Measurements from ENCODE around the gene OTOS.

OTOS gene

GRCh38 chr2:240162939-240163714, 22.7 kb upstream of the OTOS start:
- H3K4me3 Mint-ChIP-seq = no peak overlapping the region
- intact Hi-C loops (cut with micrococcal nuclease) = no loop called here
- peaks cover 6% of the 10 kb centered on the region for H3K27me3 Mint-ChIP-seq
- peaks cover 20% of the 10 kb centered on the region for H3K9me3 Mint-ChIP-seq
- no peak overlapping the region for H3K27ac Mint-ChIP-seq
- no peaks in the 10 kb centered on the region for H3K36me3 Mint-ChIP-seq (ENCODE audit: low read depth)
- H3K4me1 Mint-ChIP-seq (ENCODE audit: low read depth) = no peaks in the 10 kb centered on the region

GRCh38 chr2:240162531-240162930, 22.1 kb upstream of the OTOS start:
- Mint-ChIP-seq H3K36me3 (ENCODE audit: low read depth) (no peaks in the 10 kb centered on the region), H3K4me1 (ENCODE audit: low read depth) (no peaks in the 10 kb centered on the region)
- intact Hi-C loops (cut with micrococcal nuclease) = no loop called here

GRCh38 chr2:240162032-240162431, 21.6 kb upstream of the OTOS start:
- H3K27ac Mint-ChIP-seq = no peak overlapping the region
- H3K27me3 Mint-ChIP-seq = peaks cover 6% of the 10 kb centered on the region
- peaks cover 20% of the 10 kb centered on the region for H3K9me3 Mint-ChIP-seq
- no peak overlapping the region for H3K4me3 Mint-ChIP-seq
- no peaks in the 10 kb centered on the region for H3K36me3 Mint-ChIP-seq (ENCODE audit: low read depth)
- intact Hi-C loops (cut with micrococcal nuclease) = no loop called here
- no peaks in the 10 kb centered on the region for H3K4me1 Mint-ChIP-seq (ENCODE audit: low read depth)

More at GRCh38 chr2:240162531-240162930, 22.1 kb upstream of the OTOS start:
- Mint-ChIP-seq H3K27me3 (peaks cover 6% of the 10 kb centered on the region), H3K4me3 (no peak overlapping the region), H3K9me3 (peaks cover 20% of the 10 kb centered on the region), H3K27ac (no peak overlapping the region)

- H3K27me3 Mint-ChIP-seq = peaks cover 6% of the 10 kb centered on the region
- no peaks in the 10 kb centered on the region for H3K36me3 Mint-ChIP-seq (ENCODE audit: low read depth)
- H3K27ac Mint-ChIP-seq = no peak overlapping the region
- no peak overlapping the region for H3K4me3 Mint-ChIP-seq
- no peaks in the 10 kb centered on the region for H3K4me1 Mint-ChIP-seq (ENCODE audit: low read depth)
- H3K9me3 Mint-ChIP-seq = peaks cover 14% of the 10 kb centered on the region
- intact Hi-C loops (cut with micrococcal nuclease) = no loop called here
These were observed 20.8 kb upstream of the OTOS start for GRCh38 chr2:240161087-240161750.

- Mint-ChIP-seq H3K36me3 (ENCODE audit: low read depth) (no peaks in the 10 kb centered on the region), H3K27ac (no peak overlapping the region), H3K27me3 (peaks cover 6% of the 10 kb centered on the region), H3K4me3 (no peak overlapping the region), H3K4me1 (ENCODE audit: low read depth) (no peaks in the 10 kb centered on the region), H3K9me3 (peaks cover 7% of the 10 kb centered on the region)
- intact Hi-C loops (cut with micrococcal nuclease) = no loop called here
These were observed 20.0 kb upstream of the OTOS start for GRCh38 chr2:240160291-240161086.

- H3K27ac Mint-ChIP-seq = no peak overlapping the region
- intact Hi-C loops (cut with micrococcal nuclease) = no loop called here
- H3K27me3 Mint-ChIP-seq = peaks cover 4% of the 10 kb centered on the region
- H3K4me1 Mint-ChIP-seq (ENCODE audit: low read depth) = no peaks in the 10 kb centered on the region
- no peaks in the 10 kb centered on the region for H3K9me3 Mint-ChIP-seq
- H3K36me3 Mint-ChIP-seq (ENCODE audit: low read depth) = no peaks in the 10 kb centered on the region
- no peak overlapping the region for H3K4me3 Mint-ChIP-seq
These were observed 18.9 kb upstream of the OTOS start for GRCh38 chr2:240159251-240159839.

GRCh38 chr2:240157147-240157470, 16.7 kb upstream of the OTOS start:
- Mint-ChIP-seq H3K27ac (no peak overlapping the region), H3K4me3 (no peak overlapping the region), H3K4me1 (ENCODE audit: low read depth) (peaks cover 5% of the 10 kb centered on the region), H3K36me3 (ENCODE audit: low read depth) (no peaks in the 10 kb centered on the region), H3K27me3 (peaks cover 5% of the 10 kb centered on the region), H3K9me3 (no peaks in the 10 kb centered on the region)
- intact Hi-C loops (cut with micrococcal nuclease) = no loop called here

- Mint-ChIP-seq H3K4me3 (no peak overlapping the region), H3K36me3 (ENCODE audit: low read depth) (no peaks in the 10 kb centered on the region), H3K27ac (no peak overlapping the region), H3K4me1 (ENCODE audit: low read depth) (peaks cover 5% of the 10 kb centered on the region), H3K9me3 (no peaks in the 10 kb centered on the region), H3K27me3 (peaks cover 10% of the 10 kb centered on the region)
- intact Hi-C loops (cut with micrococcal nuclease) = no loop called here
These were observed 16.1 kb upstream of the OTOS start for GRCh38 chr2:240156435-240157146.

GRCh38 chr2:240155745-240156390, 15.4 kb upstream of the OTOS start:
- Mint-ChIP-seq H3K27ac (no peak overlapping the region), H3K4me3 (no peak overlapping the region), H3K4me1 (ENCODE audit: low read depth) (peaks cover 5% of the 10 kb centered on the region), H3K9me3 (no peaks in the 10 kb centered on the region), H3K27me3 (peaks cover 14% of the 10 kb centered on the region), H3K36me3 (ENCODE audit: low read depth) (no peaks in the 10 kb centered on the region)
- intact Hi-C loops (cut with micrococcal nuclease) = no loop called here

- Mint-ChIP-seq H3K4me1 (ENCODE audit: low read depth) (peaks cover 6% of the 10 kb centered on the region), H3K36me3 (ENCODE audit: low read depth) (no peaks in the 10 kb centered on the region), H3K4me3 (no peak overlapping the region), H3K27ac (no peak overlapping the region), H3K9me3 (no peaks in the 10 kb centered on the region), H3K27me3 (peaks cover 16% of the 10 kb centered on the region)
- intact Hi-C loops (cut with micrococcal nuclease) = no loop called here
These were observed 14.7 kb upstream of the OTOS start for GRCh38 chr2:240155048-240155744.

- Mint-ChIP-seq H3K27me3 (peaks cover 19% of the 10 kb centered on the region), H3K27ac (no peak overlapping the region), H3K4me3 (no peak overlapping the region), H3K36me3 (ENCODE audit: low read depth) (no peaks in the 10 kb centered on the region), H3K4me1 (ENCODE audit: low read depth) (peaks cover 10% of the 10 kb centered on the region), H3K9me3 (no peaks in the 10 kb centered on the region)
- intact Hi-C loops (cut with micrococcal nuclease) = no loop called here
These were observed 14.1 kb upstream of the OTOS start for GRCh38 chr2:240154606-240155005.

GRCh38 chr2:240153418-240153817, 13.0 kb upstream of the OTOS start:
- Mint-ChIP-seq H3K27ac (no peak overlapping the region), H3K4me3 (no peak overlapping the region), H3K4me1 (ENCODE audit: low read depth) (peaks cover 11% of the 10 kb centered on the region), H3K36me3 (ENCODE audit: low read depth) (no peaks in the 10 kb centered on the region), H3K27me3 (peaks cover 19% of the 10 kb centered on the region), H3K9me3 (no peaks in the 10 kb centered on the region)
- intact Hi-C loops (cut with micrococcal nuclease) = no loop called here

Data from dendritic cell treated with granulocyte-macrophage colony-stimulating factor and Interleukin-4, amounts not matched to agents 40 ng/mL and 50 ng/mL, for 4 days (primary cell).